HG03571 (cell line): ENCODE results near the gene CMIP.
"Not testable (repeated sequence)": the region's sequence is repeated elsewhere in the genome, so short reads cannot be mapped to it uniquely, and the experiment has no call there.

Source experiments
- ATAC-seq: cut with Tn5 transposase; IDR thresholded peaks from one replicate; pipeline ENCODE4 v1.9.1; 2021; ENCODE audit not compliant: unreplicated experiment

CMIP gene

DNA sequence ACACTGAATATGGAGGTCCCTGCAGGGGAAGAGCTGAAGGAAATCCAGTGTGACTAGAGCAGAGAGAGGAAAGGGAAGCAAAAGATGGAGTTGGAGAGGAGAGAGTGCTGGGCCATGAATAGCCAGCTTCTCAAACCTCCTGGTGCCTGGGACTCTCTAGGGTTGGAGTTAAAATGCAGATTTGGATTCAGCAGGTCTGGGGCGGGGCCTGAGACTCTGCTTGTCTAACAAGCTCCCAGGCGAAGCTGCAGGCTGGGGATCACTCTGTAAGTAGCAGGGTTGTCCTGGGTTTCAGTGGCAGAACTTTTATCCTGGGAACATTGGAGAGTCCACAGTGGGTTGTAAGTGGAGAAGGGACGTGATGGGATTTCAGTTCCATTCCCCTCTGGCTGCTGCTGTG is 231.1 kb downstream of the CMIP start:
- ATAC-seq = no peak

DNA sequence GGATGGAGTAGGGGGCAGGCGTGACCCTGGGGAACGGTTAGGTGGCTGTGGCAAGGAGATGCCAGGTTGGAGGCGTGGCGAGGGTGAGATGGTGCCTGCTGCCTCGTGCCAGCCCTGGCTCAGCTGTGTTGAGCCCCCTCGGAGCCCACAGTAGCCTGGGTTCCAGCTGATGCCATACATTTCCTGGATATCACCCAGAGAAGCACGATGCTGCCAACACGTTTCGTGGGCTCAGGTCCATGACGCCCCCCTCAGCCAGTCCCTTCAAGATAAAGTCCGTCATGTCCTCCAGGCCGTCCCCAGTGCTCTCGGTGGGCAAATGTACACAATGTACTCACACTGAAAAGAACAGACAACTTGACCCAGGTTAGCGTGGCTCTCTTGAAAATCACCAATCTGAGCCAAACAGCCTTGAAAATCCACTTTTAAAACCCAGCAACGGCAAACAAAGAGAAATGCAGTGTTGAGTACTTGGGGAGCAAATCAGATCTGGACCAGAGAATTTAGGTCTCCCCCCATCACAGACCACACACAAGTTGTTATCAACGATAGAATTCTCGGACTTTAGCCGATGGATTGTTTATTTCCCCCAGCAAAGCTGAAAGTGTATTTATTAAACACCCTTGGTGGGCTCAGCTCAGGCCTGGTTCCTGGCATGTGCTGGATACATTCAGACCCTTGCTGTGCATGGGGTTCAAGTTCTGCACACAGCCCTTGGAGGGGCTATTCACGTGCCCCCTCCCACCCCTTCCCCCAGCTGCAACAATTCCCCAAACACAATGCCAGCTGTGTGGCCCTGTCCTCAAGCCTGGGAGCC is 231.7 kb downstream of the CMIP start:
- ATAC-seq = no peak

DNA sequence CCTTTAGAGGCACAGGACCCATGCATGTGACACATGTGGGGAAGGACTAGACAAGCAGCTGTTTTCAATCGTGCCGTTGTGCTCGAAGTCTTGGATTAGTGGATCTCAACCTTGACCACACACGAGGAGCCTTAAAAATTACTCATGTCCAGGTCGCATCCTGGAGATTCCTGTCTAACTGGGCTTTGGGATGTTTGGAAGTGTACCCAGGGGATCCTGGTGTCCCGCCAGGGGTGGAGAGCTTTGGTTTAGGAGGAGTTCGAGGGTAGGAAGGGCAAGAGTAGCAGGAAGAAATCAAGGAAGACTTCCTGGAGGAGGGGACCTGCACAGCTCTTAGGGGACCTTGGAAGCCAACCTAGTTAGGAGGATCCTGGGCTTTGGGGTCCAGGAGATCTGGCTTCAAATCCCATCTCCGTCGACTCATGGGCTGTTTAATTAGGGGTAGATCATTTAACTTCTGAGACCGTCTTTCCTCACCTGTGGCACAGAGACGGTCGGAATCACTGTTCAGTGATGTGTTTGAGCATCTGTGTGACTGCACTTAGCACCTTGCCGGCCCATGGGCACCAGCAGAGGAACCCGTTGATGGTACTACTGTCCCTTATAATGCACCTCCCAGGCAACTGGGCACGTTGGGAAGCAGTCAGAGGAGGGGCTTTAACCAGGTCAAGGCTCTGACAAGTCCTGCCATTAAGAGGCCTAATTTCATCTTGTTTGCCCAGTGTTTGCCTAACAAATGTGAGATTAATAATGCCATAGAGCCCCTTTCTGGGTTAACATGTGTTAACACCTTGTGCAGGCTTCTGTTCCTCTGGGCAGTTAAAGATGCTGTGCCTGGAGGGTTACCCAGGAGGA is 232.5 kb downstream of the CMIP start:
- no peak for ATAC-seq

DNA sequence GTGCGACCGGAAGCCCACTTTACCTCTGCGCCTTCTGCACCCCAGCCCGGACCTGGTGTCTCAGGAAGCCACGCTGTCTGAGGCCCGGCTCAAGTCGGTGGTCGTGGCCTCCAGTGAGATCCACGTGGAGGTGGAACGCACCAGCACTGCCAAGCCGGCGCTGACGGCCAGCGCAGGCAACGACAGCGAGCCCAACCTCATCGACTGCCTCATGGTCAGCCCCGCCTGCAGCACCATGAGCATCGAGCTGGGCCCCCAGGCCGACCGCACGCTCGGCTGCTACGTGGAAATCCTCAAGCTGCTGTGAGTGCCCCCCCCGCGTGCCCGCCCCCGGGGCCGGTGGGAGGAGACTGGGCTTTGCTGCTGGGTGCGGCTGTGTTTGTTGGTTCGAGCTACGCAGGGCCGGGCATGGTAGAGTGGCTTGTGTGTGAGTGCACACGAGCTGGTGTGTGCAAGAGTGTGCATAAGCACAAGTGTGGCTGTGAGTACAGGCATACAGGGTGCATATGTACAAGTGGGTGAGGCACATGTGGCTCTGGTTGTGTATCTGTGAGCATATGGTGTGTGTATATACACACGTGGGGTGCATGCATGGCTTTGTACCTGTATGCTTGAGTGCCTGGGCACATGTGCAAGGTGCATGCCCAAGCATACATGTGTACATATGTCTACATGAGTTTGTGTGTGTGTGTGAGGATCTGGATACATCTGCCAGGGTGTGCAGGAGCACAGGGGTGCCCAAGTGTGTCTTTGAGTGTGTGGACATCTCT is 233.9 kb downstream of the CMIP start:
- ATAC-seq = no peak

DNA sequence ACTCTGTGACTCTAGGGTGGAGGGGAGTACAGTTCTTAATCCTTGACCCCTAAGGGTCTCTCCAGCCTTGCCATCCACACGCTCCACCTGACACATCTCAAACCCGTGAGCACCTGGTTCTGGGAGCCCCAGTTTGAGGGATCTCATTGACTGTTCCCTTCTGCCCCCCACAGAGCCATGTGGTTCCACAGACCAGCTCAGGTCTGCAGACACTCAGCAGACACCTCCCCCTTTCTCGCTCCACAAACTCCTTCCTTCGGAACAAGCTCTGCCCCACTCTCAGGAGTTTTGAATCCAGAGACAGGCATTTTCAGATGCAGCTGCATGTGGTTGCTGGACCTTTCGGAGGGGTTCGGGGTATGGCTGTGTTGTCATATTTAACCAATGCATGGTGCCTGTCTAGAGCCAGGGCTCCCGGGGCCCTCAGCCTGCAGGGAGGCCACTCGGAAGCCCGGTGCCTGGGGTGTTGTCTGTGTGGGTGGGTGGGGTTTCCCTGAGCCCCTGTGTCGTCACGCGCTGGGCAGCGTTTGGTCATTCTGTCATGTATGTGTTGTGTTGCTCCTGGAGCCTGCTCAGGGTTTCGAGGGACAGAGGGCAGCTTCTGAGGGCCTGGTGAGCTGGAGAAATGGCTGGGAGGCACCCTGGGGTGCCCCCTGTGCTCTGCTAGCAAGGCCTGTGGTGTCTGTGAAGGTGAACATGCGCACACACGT is 235.3 kb downstream of the CMIP start:
- ATAC-seq = no peak

DNA sequence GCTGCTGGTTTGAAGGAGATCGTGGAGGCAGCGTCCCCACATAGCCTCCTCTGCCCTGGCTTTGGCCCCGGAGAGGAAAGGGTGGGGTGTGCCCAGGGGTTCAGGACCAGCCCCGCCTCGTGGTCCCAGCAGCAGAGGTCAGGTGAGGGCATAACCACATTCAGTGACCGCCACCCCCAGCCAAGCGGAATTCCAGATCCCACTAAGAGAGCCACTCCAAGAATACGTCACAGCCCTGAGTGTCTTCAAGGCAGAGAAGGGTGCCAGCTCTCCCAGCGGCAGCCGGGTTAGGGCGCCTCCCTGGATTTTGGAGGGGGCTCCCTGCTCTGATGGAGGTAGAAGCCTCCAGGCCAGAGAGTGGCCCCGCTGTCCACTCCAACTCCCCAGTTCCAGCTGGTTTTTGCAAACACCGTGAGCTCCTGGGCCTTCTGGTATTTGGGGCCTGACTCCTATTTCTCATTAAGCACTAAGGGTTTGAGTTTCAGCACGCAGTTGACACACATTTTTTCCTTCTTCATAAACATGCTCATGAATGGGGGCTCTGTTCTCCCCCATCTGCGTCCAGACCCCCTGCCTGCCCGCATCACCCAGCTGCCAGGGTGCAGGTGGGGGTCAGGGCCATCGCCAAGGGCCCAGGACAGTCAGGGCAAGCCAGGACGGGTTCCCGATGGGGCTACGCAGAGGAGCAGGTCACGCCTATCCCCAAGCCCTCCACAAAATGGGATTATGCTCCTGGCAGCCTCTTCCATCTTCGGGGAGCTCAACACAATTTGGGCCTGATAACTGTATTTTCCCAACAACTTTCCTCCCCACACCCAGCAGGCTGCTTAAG is 236.1 kb downstream of the CMIP start:
- no peak for ATAC-seq

DNA sequence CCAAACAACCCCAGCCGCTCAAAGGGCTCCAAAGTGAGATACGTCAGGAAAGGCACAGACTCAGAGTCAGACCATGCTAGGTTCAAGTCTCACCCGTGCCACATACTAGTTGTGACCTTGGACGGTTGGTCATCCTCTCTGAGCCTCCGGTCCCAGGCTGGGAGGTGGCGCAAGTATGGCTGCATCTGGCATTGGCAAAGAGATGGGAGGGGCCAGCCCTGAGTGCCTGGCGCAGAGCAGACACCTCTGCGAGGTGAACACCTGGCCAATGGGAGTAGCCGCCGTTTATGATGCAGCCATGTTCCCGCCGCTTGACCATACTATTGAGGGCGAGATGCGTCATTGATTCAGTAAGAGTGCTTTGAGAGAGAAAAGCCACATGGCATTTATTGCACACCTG is 236.7 kb downstream of the CMIP start:
- no peak for ATAC-seq

DNA sequence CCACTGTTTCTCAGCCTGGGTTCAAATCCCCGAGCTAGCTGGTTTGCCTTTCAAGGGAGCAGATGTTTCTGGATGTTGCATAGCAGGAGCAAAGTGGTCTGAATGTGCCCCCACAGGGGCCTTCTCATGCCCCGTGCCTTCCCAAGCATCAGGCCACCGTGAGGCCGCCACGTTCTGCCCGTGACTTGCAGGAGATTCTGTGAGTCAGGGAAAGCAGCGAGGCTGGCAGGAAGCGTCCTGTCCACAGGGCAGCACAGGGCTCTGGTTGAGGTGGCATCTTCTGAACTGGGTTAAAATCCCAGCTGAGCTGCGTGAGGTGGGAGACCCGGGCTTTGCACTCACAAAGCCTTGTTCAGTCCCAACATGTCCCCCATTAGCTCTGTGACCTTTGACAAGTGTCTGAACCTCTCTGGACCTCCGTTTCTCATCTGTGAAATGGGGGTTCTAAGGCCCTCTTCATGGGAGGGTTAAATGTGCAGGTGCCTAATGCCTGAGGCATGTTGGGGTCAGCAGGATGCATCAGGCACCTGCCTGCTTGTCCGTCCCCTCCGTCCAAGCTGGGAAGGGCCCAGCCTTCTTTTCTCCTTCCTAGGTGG is 239.7 kb downstream of the CMIP start:
- ATAC-seq = no peak

DNA sequence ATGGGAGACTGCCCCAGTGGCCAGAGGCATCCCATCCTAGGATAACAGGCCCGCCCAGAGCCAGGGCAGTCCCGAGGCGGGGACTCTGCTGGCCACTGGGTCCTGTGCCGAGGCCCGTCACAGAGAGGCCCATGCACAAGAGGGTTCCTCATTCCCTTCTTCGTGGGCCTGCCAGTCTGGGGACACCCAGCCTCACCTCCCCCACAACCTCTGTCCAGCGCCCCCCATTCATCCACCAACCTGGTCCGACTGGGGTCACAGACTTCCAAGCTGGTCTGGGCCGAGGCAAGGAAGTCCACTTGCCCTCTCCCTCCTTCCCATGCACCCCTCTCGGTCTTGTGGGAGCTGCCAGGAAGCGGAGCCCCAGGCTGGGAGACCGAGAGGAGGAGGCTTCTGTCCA is 240.3 kb downstream of the CMIP start:
- no peak for ATAC-seq

DNA sequence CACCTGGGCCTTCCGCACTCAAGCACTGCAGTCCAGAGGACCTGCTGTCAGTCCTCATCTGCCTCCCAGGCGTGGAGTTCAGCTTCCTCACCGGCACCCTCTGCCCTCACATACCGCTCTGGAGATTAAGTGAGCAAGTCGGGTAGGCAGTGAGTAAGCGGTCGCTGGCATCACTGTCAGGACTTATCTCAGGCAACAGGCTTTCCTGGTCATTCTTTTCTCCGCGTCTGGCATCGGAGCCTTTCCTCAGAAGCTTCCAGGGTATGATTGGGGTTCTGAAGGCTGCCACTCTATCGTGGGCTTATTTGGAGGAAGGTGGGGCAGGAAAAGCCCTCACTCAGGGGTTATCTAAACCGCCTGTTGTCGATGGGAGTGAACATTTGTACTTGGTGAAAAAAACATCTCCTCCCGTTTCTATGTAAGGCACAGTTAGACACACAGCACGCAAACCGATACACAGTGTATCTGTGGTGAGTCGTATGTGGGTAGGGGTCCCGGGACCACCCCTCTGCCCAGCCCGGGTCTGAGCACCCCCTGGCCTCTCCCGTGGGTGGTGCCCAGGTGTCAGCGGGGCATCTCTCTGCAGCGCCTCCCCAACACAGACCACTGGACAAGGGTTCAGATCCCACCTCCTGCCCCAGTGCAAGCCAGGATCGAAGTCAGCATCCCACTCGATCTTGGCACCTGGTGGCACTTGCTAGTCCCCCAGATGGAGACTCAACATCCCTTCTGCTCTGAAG is 242.0 kb downstream of the CMIP start:
- no peak for ATAC-seq

DNA sequence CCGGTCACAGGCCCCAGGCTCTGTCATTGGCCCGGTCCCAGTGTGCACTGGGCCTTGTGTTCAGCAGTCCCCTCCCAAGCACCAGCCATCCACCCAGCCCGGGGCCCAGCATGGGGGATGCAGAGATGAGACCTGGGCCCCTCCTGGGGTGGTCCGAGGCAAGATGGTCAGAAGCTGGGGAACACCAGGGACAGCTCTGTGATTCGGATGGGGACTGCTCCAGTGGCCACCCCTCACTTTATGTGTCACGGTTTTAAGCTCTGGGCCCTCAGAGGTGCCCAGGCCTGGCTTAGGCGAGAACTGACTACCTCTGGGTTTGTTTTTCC is 242.5 kb downstream of the CMIP start:
- ATAC-seq = no peak

DNA sequence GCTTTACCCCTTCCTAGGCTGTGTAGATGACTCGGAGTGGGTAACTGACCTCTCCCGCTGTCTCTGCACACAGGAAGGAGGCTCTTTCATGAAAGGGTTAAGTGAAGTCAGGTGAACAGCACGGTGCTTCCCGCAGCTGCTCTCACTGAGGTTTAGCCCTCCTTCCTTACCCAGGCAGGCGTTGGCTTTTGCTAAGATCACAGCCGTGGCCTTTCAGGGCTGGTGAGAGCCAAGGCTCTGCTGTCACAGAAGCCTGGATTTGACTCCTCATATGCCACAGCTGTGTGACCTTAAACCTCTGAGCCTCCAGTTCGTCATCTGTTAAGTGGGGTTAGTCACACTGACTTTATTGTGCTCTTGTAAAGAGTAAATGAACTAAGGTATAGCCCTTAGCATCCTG is 243.6 kb downstream of the CMIP start:
- no peak for ATAC-seq

DNA sequence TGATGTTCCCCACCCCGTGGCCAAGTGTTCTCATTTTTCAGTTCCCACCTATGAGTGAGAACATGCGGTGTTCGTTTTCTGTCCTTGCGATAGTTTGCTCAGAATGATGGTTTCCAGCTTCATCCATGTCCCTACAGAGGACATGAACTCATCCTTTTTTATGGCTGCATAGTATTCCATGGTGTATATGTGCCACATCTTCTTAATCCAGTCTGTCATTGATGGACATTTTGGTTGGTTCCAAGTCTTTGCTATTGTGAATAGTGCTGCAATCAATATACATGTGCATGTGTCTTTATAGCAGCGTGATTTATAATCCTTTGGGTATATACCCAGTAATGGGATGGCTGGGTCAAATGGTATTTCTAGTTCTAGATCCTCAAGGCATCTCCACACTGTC is 244.2 kb downstream of the CMIP start:
- not testable (repeated sequence) for ATAC-seq

DNA sequence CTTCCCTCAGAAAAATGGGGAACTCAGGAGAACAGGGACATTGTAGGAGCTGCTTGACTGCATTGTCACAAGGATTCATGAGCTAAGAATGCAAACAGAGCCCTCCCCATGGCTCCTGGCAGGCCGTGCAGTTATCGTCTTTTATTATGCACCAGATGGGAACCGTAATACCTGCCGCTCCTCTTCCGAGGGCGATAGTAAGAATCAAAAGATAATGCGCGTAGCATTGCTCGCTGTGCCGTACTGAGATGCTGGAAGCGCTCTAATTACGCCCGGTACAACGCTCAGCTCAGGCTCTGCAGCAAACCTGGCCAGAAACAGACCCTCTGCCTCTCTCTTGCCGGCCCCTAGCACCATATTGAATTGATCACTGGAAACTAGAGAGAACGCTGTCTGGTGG is 247.4 kb downstream of the CMIP start:
- ATAC-seq = no peak

DNA sequence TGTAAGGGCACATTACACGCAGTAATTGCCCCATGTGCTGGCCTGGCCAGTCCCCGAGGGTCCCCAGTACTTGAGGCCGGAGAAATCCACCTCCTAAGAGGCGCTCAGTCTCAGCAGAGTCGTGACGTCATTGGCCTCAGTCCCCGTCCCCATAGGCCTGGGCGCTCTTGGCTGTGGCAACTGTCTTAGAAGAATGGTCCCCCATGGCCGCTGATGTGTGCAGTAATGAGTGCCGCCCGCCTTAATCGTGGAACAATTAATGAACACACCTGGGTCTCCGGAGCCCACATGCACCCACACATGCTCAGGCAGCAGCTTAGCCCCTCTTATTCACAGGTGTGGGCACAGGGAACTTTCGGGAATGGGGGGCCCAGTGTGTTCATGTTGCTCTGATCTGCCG is 248.0 kb downstream of the CMIP start:
- ATAC-seq = no peak

DNA sequence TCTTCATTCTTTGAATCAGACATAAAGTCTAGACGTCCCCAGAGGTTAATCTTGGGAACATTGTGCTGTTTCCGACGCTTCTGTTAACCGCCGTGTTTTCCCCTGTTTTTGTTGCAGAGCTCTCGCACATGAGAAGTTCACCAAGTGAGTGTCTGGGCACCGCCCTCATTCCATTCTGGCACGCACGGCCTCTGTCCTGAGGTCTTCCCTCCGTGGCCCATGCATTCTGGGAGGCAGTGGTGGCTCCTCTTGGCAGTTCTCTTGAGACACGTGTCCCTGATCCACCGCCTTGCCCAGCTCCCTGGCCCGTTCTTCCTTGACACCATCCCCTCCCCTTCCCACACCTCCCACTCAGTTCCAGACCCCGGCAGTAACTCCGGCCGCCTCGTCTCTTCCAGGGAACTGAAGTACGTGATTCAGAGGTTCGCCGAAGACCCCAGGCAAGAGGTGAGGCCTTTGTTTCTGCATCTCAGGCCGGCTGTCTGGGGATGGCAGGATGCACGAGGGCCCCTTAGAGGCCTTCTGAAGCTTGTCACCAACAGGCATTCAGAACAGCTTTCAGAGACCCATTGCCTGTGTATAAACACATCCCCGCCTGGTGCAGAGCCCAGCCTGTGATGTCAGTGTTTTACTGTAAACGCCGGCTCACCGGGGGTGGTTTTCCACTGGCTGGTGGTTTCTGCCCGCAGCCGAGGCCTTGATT is 248.6 kb downstream of the CMIP start:
- no peak for ATAC-seq

DNA sequence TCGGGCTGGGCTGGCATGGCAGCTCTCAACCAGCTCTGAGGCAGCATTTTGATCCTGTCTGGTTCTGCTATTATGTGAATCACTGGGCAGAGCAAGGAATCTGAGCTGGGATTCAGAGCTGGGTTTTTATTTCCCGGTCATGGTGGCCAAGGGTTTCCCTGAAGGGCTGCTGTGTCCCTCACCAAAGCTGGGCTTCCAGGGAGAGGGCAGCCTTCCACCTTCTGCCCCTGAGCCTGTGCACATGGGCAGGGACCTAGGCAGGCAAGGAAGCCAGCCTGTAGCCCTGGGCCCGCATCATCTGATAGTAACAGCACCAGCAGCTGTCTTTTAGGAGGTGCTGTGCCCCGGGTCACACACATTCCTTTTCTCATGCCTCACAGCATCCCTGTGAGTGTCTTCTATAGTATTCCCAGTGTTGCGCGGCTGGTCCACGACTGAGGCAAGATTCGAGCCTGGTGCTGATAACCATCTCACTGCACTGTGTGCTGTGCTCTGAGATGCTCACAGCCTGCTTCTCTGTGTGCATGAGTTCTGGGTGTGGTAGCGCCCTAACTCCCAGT is 249.2 kb downstream of the CMIP start:
- ATAC-seq = no peak
